HepG2 (cell line): ENCODE results near the gene PADI1.

Experiments used
- ADNP ChIP-seq: sonication (generic); formaldehyde crosslinking; IDR thresholded peaks from 2 replicates; pipeline ENCODE4 v1.4.0; 2020; ENCODE audit warnings: missing genetic modification reagents
- CTCF ChIP-seq: sonication (generic); formaldehyde crosslinking; IDR thresholded peaks from 2 replicates; pipeline ENCODE4 v1.5.0; 2020; ENCODE audit warnings: mild to moderate bottlenecking, missing genetic modification reagents, moderate library complexity
- EP300 ChIP-seq, 3 experiments: sonication (generic) in 1 of 3; formaldehyde crosslinking in 1 of 3; IDR thresholded peaks; 2 replicates each; pipeline versions ENCODE4 v1.5.1 to v1.6.1; 2011 to 2020; ENCODE audit warnings: low read depth in 2 of 3, low read length in 2 of 3, borderline replicate concordance in 1 of 3, improper control_type of control experiment in 1 of 3, mild to moderate bottlenecking in 1 of 3, missing genetic modification reagents in 1 of 3, moderate library complexity in 1 of 3
- FOXP4 ChIP-seq: sonication (generic); formaldehyde crosslinking; IDR thresholded peaks from 2 replicates; pipeline ENCODE4 v1.4.0; 2020; ENCODE audit warnings: missing genetic modification reagents
- MIXL1 ChIP-seq: IDR thresholded peaks from 2 replicates; pipeline ENCODE4 v1.6.1; 2016
- NONO ChIP-seq, 2 experiments: fragments of 450-650 bp in 1 of 2; sonication (generic) in 1 of 2; formaldehyde crosslinking in 1 of 2; IDR thresholded peaks in 1 of 2; conservative IDR thresholded peaks in 1 of 2; 2 replicates each; pipeline versions ENCODE4 v1.6.1 to v1.8.0; 2017 to 2022; ENCODE audit warnings: mild to moderate bottlenecking in 1 of 2, missing genetic modification reagents in 1 of 2, moderate library complexity in 1 of 2
- PTBP1 ChIP-seq: fragments of 200-400 bp; formaldehyde crosslinking; IDR thresholded peaks from 2 replicates; pipeline ENCODE4 v1.6.1; 2018; ENCODE audit warnings: low read length, low read depth; ENCODE audit not compliant: poor library complexity, severe bottlenecking
- TBP ChIP-seq: sonication (generic); formaldehyde crosslinking; IDR thresholded peaks from 2 replicates; pipeline ENCODE4 v1.5.0; 2020; ENCODE audit warnings: missing genetic modification reagents
- TCF12 ChIP-seq, 2 experiments: fragments of 450-650 bp in 1 of 2; sonication (generic) in 1 of 2; formaldehyde crosslinking in 1 of 2; IDR thresholded peaks; 2 replicates each; pipeline versions ENCODE4 v1.6.1 to v1.8.0; 2017 to 2022; ENCODE audit warnings: antibody characterized with exemption in 1 of 2, mild to moderate bottlenecking in 1 of 2, missing genetic modification reagents in 1 of 2, moderate library complexity in 1 of 2
- ZBTB7A ChIP-seq: sonication (generic); formaldehyde crosslinking; IDR thresholded peaks from 2 replicates; pipeline ENCODE4 v1.8.0; 2022; ENCODE audit warnings: mild to moderate bottlenecking, missing genetic modification reagents

- TF ChIP-seq TBP (no peak), ZBTB7A (CRISPR knock-in tag) (no peak), MIXL1 (CRISPR knock-in tag) (no peak), FOXP4 (CRISPR knock-in tag) (no peak), EP300 (IDR thresholded peaks at IDR 0.05; ENCODE audit: low read depth in 2 of 2, low read length in 2 of 2) (no peak), EP300 (CRISPR knock-in tag; IDR thresholded peaks at IDR 0.05; ENCODE audit: borderline replicate concordance) (no peak), PTBP1 (no peak), CTCF (CRISPR knock-in tag) (no peak), TCF12 (IDR thresholded peaks at IDR 0.05) (no peak), TCF12 (CRISPR knock-in tag; IDR thresholded peaks at IDR 0.05) (no peak), NONO (IDR thresholded peaks at IDR 0.05) (no peak), NONO (CRISPR knock-in tag; conservative IDR thresholded peaks at IDR 0.05) (no peak), ADNP (CRISPR knock-in tag) (no peak)
Measured at GRCh38 chr1:17207046-17207445, 2.1 kb downstream of the PADI1 start.
